ENCODE data around the gene DPY19L3. TPM values are rescaled to one million over a fixed set of nuclear protein-coding genes. Genes with fewer than 3 reads are reported as not detected.

The DPY19L3 gene
- total RNA-seq, 4 donors from 2014 or later: 12.9 to 34.1 (median 18.5) TPM

DNA sequence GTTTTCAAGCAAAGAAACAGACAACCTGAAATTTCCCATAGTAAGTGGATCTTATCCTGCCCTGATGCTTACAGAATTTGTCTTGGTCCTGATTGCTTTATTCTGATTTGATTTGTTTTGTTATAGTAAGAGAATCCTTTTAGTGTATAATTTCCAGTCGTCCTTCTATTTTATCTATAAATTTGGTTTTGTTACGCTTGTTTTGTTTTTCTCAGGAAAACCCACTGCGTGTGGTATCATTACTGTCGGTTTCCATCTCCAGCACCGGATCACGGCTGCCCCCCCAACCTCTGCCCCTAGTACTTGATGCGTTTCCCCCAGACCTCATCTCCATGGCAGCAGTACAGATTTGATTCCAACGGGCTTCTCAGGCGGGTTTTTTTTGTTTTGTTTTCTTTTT is 117.4 kb downstream of the DPY19L3 start:
- no peaks in the 10 kb centered on the region for H3K36me3 ChIP-seq
- 75% methylated on average over 9 of the region's 9 CpGs; no CpG with 5 or more reads in 1 of the 2 donors for WGBS, 2 donors (ENCODE audit: low coverage in 1 of 2)
- no peak overlapping the region for H3K27ac ChIP-seq
- H3K27me3 ChIP-seq: peaks cover 28% of the 10 kb centered on the region
- H3K9me3 ChIP-seq: no peaks in the 10 kb centered on the region
- no peak overlapping the region for H3K4me3 ChIP-seq
- TF ChIP-seq, protein P1, sequence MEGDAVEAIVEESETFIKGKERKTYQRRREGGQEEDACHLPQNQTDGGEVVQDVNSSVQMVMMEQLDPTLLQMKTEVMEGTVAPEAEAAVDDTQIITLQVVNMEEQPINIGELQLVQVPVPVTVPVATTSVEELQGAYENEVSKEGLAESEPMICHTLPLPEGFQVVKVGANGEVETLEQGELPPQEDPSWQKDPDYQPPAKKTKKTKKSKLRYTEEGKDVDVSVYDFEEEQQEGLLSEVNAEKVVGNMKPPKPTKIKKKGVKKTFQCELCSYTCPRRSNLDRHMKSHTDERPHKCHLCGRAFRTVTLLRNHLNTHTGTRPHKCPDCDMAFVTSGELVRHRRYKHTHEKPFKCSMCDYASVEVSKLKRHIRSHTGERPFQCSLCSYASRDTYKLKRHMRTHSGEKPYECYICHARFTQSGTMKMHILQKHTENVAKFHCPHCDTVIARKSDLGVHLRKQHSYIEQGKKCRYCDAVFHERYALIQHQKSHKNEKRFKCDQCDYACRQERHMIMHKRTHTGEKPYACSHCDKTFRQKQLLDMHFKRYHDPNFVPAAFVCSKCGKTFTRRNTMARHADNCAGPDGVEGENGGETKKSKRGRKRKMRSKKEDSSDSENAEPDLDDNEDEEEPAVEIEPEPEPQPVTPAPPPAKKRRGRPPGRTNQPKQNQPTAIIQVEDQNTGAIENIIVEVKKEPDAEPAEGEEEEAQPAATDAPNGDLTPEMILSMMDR (IDR thresholded peaks at IDR 0.05): no peak
- no peak for TF ChIP-seq POLR2A (IDR thresholded peaks at IDR 0.05)
- TF ChIP-seq POLR2AphosphoS5 (IDR thresholded peaks at IDR 0.05): no peak
- no peaks in the 10 kb centered on the region for H3K4me1 ChIP-seq
- ATAC-seq: no peak

DNA sequence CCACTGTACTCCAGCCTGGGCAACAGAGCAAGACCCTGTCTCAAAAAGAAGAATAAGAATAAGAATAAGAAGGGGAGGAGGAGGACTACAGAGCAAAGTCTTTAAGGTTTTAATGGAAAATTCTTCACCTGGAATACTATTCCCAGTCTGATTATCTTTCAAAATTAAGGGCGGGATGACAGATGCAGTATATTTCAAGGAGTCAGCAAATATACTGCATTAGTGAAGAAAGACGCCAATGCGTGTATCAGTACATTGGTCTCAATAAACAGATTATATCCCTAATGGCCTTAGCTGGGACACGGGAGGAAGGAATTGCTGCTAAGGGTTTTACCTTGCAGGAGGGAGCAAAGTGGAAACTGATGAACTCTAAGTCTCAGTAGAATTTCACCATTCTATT is 121.3 kb downstream of the DPY19L3 start:
- no peak for ATAC-seq
- Histone ChIP-seq H3K9me3 (peaks cover 0 to 16% (median 0%) of the 10 kb centered on the region in 3 donors), H3K4me1 (no peaks in the 10 kb centered on the region), H3K36me3 (no peaks in the 10 kb centered on the region), H3K27ac (no peak overlapping the region), H3K27me3 (peaks cover 27% of the 10 kb centered on the region), H3K4me3 (no peak overlapping the region)
- WGBS, 2 donors (ENCODE audit: low coverage in 1 of 2): 83 to 91% methylated on average over 4 of the region's 4 CpGs
- TF ChIP-seq, protein P1 (IDR thresholded peaks at IDR 0.05): no peak
- TF ChIP-seq POLR2AphosphoS5 (IDR thresholded peaks at IDR 0.05) (no peak), POLR2A (IDR thresholded peaks at IDR 0.05) (no peak), EP300 (IDR thresholded peaks at IDR 0.05) (no peak)

DNA sequence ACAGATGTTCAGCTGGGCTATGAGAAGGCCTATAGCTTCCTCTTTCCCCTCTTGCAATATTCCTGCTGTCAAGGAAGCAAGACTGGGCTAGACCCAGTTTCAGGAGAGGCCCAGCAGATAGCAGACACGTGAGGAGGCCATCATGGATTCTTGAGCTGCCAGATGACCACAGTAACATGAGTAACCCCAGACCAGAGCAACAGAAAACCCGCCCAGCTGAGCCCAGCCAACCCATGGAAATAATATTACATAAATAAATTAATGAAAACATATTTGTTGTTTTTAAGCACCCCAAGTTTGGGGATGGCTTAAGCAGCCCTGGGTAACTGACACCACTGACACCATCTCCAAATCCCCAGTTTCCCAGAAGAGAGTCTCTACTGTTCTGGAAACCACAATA is 125.2 kb downstream of the DPY19L3 start:
- TF ChIP-seq, protein P1 (IDR thresholded peaks at IDR 0.05): no peak
- TF ChIP-seq EP300 (IDR thresholded peaks at IDR 0.05) (no peak), POLR2A (IDR thresholded peaks at IDR 0.05) (no peak), POLR2AphosphoS5 (IDR thresholded peaks at IDR 0.05) (no peak)
- no peak overlapping the region for H3K27ac ChIP-seq
- 48% methylated on average over 2 of the region's 2 CpGs; no CpG with 5 or more reads in 1 of the 2 donors for WGBS, 2 donors (ENCODE audit: low coverage in 1 of 2)
- no peaks in the 10 kb centered on the region for H3K36me3 ChIP-seq
- no peak overlapping the region for H3K4me3 ChIP-seq
- H3K27me3 ChIP-seq: peaks cover 17% of the 10 kb centered on the region
- H3K4me1 ChIP-seq: no peaks in the 10 kb centered on the region
- no peak for ATAC-seq
- H3K9me3 ChIP-seq: peaks cover 0 to 16% (median 0%) of the 10 kb centered on the region in 3 donors

DNA sequence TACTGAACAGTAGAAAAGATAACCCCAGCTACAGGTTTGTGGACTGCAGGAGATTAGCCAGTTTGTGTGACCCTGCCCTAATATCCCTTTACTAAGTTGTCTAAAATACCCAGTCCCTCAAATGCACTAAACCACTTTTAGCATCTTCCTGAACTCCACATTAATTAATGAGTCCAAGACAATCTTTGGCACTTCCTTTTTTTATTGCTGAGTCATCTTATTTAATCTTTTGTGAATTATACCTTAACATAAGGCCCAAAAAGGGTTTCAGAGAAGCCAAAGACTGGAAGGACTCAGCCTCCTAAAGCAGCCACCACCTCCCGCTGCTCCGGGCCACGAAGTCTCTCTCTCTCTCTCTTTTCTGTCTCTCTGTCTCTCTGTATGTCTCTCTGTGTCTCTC is 126.7 kb downstream of the DPY19L3 start:
- H3K4me3 ChIP-seq: no peak overlapping the region
- no peak overlapping the region for H3K27ac ChIP-seq
- no peak for ATAC-seq
- peaks cover 0 to 16% (median 0%) of the 10 kb centered on the region in 3 donors for H3K9me3 ChIP-seq
- H3K4me1 ChIP-seq: no peaks in the 10 kb centered on the region
- no peak for TF ChIP-seq POLR2A (IDR thresholded peaks at IDR 0.05)
- no peak for TF ChIP-seq EP300 (IDR thresholded peaks at IDR 0.05)
- no peak for TF ChIP-seq POLR2AphosphoS5 (IDR thresholded peaks at IDR 0.05)
- TF ChIP-seq, protein P1 (IDR thresholded peaks at IDR 0.05): no peak
- 89 to 90% methylated on average over 3 of the region's 3 CpGs for WGBS, 2 donors (ENCODE audit: low coverage in 1 of 2)
- no peaks in the 10 kb centered on the region for H3K36me3 ChIP-seq
- peaks cover 22% of the 10 kb centered on the region for H3K27me3 ChIP-seq

Other genes with a start within 250 kb of the DPY19L3 start
- gene ZNF507, start 60.2 kb upstream of the DPY19L3 start, total RNA-seq: 10 to 100 TPM; 13.9 to 28.8 (median 22.3) TPM
- 100 to 1,000 TPM; 115 to 197 (median 132) TPM for gene PDCD5, start 175.4 kb downstream of the DPY19L3 start, total RNA-seq